ENCODE measurements around the gene B3GNT7. TPM values are rescaled to one million over a fixed set of nuclear protein-coding genes. Genes with fewer than 3 reads are reported as not detected.

B3GNT7 gene
- total and polyA plus RNA-seq, 2 of the 8 experiments (the other 6 are each of a cell fraction or from before 2014, with no cell fraction given): 26.4 to 73.1 TPM

- Histone ChIP-seq H2BK20ac (ENCODE audit: low read length) (no peak overlapping the region), H4K5ac (ENCODE audit: insufficient read length, low read depth, low read length) (no peak overlapping the region), H2AFZ (ENCODE audit: low read length) (no peak overlapping the region), H3K4ac (replicated peaks; ENCODE audit: insufficient read length, low read depth, low read length) (peak overlapping the region; percentile 85), H3K9ac (replicated peaks in 1 of 4; ENCODE audit: extremely low read depth in 1 of 4, low read depth in 3 of 4, low read length in 3 of 4) (no peak overlapping the region), H3K36me3 (ENCODE audit: control insufficient read depth in 2 of 4, insufficient read depth in 4 of 4, low read length in 3 of 4) (no peaks in the 10 kb centered on the region), H3K27me3 (replicated peaks in 1 of 4; ENCODE audit: control insufficient read depth in 3 of 4, extremely low read depth in 1 of 4, insufficient read depth in 3 of 4, low read length in 3 of 4) (no peaks in the 10 kb centered on the region), H3K27ac (ENCODE audit: low read depth, low read length) (no peak overlapping the region), H3K23me2 (ENCODE audit: low read depth, low read length) (no peaks in the 10 kb centered on the region; the same call in 1 of the 2 replicates), H4K8ac (ENCODE audit: extremely low read depth, insufficient read depth, low read length) (no peak overlapping the region), H3K14ac (ENCODE audit: insufficient read length) (no peak overlapping the region), H3K4me1 (replicated peaks in 1 of 4; ENCODE audit: control insufficient read depth in 3 of 4, insufficient read depth in 4 of 4, low read length in 3 of 4) (peaks cover 0 to 6% (median 3%) of the 10 kb centered on the region in 4 experiments; a peak in 6 of 7 replicates), H3K56ac (replicated peaks; ENCODE audit: insufficient read length, low read depth, low read length) (no peak overlapping the region), H4K20me1 (replicated peaks in 1 of 2; ENCODE audit: control insufficient read depth in 1 of 2, insufficient read depth in 2 of 2, low read length in 2 of 2) (no peaks in the 10 kb centered on the region), H2BK5ac (ENCODE audit: low read depth, low read length) (no peak overlapping the region), H3K23ac (ENCODE audit: insufficient read length) (no peak overlapping the region), H2AK5ac (ENCODE audit: low read depth, low read length) (peak overlapping the region; percentile 24; the same call in 1 of the 2 replicates), H2BK15ac (ENCODE audit: low read length) (no peak overlapping the region), H3K79me1 (ENCODE audit: low read depth, low read length) (no peaks in the 10 kb centered on the region), H3K18ac (ENCODE audit: extremely low read depth, low read length) (no peak overlapping the region), H3K9me3 (ENCODE audit: insufficient read depth in 2 of 2, low read depth in 1 of 2, low read length in 1 of 2) (no peaks in the 10 kb centered on the region), H3K79me2 (ENCODE audit: control insufficient read depth in 1 of 2, insufficient read depth in 2 of 2, low read length in 2 of 2) (no peaks in the 10 kb centered on the region), H3K4me3 (ENCODE audit: extremely low read depth in 1 of 4, insufficient read depth in 2 of 4, low read depth in 3 of 4, low read length in 4 of 4) (no peak overlapping the region), H2BK12ac (ENCODE audit: low read depth, low read length) (no peak overlapping the region), H2BK120ac (replicated peaks; ENCODE audit: low read depth, low read length) (no peak overlapping the region), H3K4me2 (ENCODE audit: insufficient read depth in 1 of 2, low read depth in 2 of 2, low read length in 2 of 2) (no peak overlapping the region), H4K91ac (replicated peaks; ENCODE audit: insufficient read length, low read length) (no peak overlapping the region)
- FAIRE-seq: no peak
- ChIA-PET CTCF (ENCODE audit: partially characterized antibody) (interaction anchor here (0.6 kb wide), 1 partner anchor 76 kb away, joined by 4 read pairs; no protein-coding TSS in a partner anchor), POLR2A (ENCODE audit: partially characterized antibody) (no interaction called here)
- no peak for TF ChIP-seq EGR1 (IDR thresholded peaks at IDR 0.05; ENCODE audit: borderline replicate concordance, low read depth, low read length)
- no peak for TF ChIP-seq NRF1 (IDR thresholded peaks at IDR 0.05; ENCODE audit: low read depth, low read length)
- no peak for TF ChIP-seq CBX5 (IDR thresholded peaks at IDR 0.05; ENCODE audit: low read depth, low read length)
- no peak for TF ChIP-seq ZNF274 (IDR thresholded peaks at IDR 0.05; ENCODE audit: borderline replicate concordance, extremely low read depth, low read length)
- no peak for DNase-seq (ENCODE audit: low read depth in 1 of 2, low spot score in 2 of 2)
- 88% methylated on average over 5 of the region's 6 CpGs; no CpG with 5 or more reads in 1 of the 2 experiments for WGBS, 2 experiments (ENCODE audit: extremely low coverage in 1 of 2, insufficient coverage in 1 of 2, insufficient read length in 1 of 2, insufficient replicate concordance in 2 of 2, low coverage in 1 of 2, low lambda C conversion rate in 2 of 2, missing lambda C conversion rate in 1 of 2)
Observed at GRCh38 chr2:231353469-231353868, 42.0 kb upstream of the B3GNT7 start.
